Smooth muscle cell (in vitro differentiated cells): Measurements from ENCODE around the gene DNLZ. TPM values are rescaled to one million over a fixed set of nuclear protein-coding genes. Genes with fewer than 3 reads are reported as not detected.

Source experiments
- DNase-seq: peaks from one replicate; lab custom pipeline; 2025; ENCODE audit not compliant: unreplicated experiment; lab: John Stamatoyannopoulos, UW
- H2AFZ ChIP-seq: fragments of 200-600 bp; sonication (generic); 2 replicates; pipeline ENCODE4 v1.6.0; 2016; ENCODE audit warnings: antibody characterized with exemption, low read depth, mild to moderate bottlenecking
- H3F3A ChIP-seq: fragments of 200-600 bp; sonication (generic); 2 replicates; pipeline ENCODE4 v1.6.0; 2017; ENCODE audit warnings: antibody characterized with exemption, low read depth
- H3K27ac ChIP-seq: fragments of 200-600 bp; sonication (generic); 2 replicates; pipeline ENCODE4 v1.5.1; 2016; ENCODE audit warnings: low read depth, mild to moderate bottlenecking
- H3K27me3 ChIP-seq: fragments of 200-600 bp; sonication (generic); 2 replicates; pipeline ENCODE4 v1.6.1; 2016; ENCODE audit warnings: low read depth, mild to moderate bottlenecking
- H3K36me3 ChIP-seq: fragments of 200-600 bp; sonication (generic); 2 replicates; pipeline ENCODE4 v1.5.1; 2016; ENCODE audit warnings: low read depth
- H3K4me1 ChIP-seq: fragments of 200-600 bp; sonication (generic); 2 replicates; pipeline ENCODE4 v1.5.1; 2016; ENCODE audit warnings: low read depth
- H3K4me2 ChIP-seq: fragments of 200-600 bp; sonication (generic); 2 replicates; pipeline ENCODE4 v1.6.0; 2016; ENCODE audit warnings: mild to moderate bottlenecking
- H3K4me3 ChIP-seq: fragments of 200-600 bp; sonication (generic); 2 replicates; pipeline ENCODE4 v1.5.1; 2016; ENCODE audit warnings: mild to moderate bottlenecking
- H3K79me2 ChIP-seq: fragments of 200-600 bp; sonication (generic); 2 replicates; pipeline ENCODE4 v1.6.0; 2016; ENCODE audit warnings: low read depth, mild to moderate bottlenecking
- H3K9ac ChIP-seq: fragments of 200-600 bp; sonication (generic); 2 replicates; pipeline ENCODE4 v1.6.0; 2016; ENCODE audit warnings: low read depth
- H3K9me3 ChIP-seq: fragments of 200-600 bp; sonication (generic); replicated peaks from 2 replicates; pipeline ENCODE4 v1.5.1; 2016; ENCODE audit warnings: low read depth
- H4K20me1 ChIP-seq: fragments of 200-600 bp; sonication (generic); 2 replicates; pipeline ENCODE4 v1.6.0; 2016; ENCODE audit warnings: low read depth
- CTCF ChIP-seq: fragments of 200-600 bp; sonication (generic); IDR thresholded peaks from 2 replicates; pipeline ENCODE4 v1.5.1; 2017; ENCODE audit warnings: borderline replicate concordance, mild to moderate bottlenecking, antibody characterized with exemption; ENCODE audit not compliant: insufficient read depth, poor library complexity, severe bottlenecking
- WGBS: methylation state at CpG from one replicate; pipeline ENCODE4 v1.1.7; 2016; ENCODE audit warnings: low lambda C conversion rate; 5-methylcytosine and 5-hydroxymethylcytosine counted together
- polyA plus RNA-seq: library from polyadenylated mRNA; unstranded; fragments of >200 nt; fragmentation: Nextera tagmentation; extraction: Ambion mirVana; gene quantifications from 2 replicates; pipeline ENCODE4 v1.2.1, GENCODE V29; 2016
- total RNA-seq: library from RNA; depleted of rRNA; stranded (reverse); fragments of >200 nt; gene quantifications from 2 replicates; pipeline ENCODE4 v1.2.3, GENCODE V29; 2014

The DNLZ gene
- total and polyA plus RNA-seq, 2 experiments from 2014 or later = 19.0 to 31.5 TPM

GRCh38 chr9:136387217-136387616, 23.7 kb upstream of the DNLZ start:
- over 99% methylated on average over 15 of the region's 19 CpGs for WGBS
- no peak for TF ChIP-seq CTCF
- no peaks in the 10 kb centered on the region for H3K9me3 ChIP-seq
- H3K4me2 ChIP-seq = no peak overlapping the region
- DNase-seq = no peak
- no peaks in the 10 kb centered on the region for H3K27me3 ChIP-seq
- H3K4me3 ChIP-seq = no peak overlapping the region
- no peaks in the 10 kb centered on the region for H3F3A ChIP-seq
- peaks cover 3% of the 10 kb centered on the region for H3K36me3 ChIP-seq
- H3K9ac ChIP-seq = no peak overlapping the region
- no peak overlapping the region for H3K27ac ChIP-seq
- peaks cover 5% of the 10 kb centered on the region for H4K20me1 ChIP-seq
- no peaks in the 10 kb centered on the region for H3K4me1 ChIP-seq
- H3K79me2 ChIP-seq = no peaks in the 10 kb centered on the region
- no peak overlapping the region for H2AFZ ChIP-seq

DNA sequence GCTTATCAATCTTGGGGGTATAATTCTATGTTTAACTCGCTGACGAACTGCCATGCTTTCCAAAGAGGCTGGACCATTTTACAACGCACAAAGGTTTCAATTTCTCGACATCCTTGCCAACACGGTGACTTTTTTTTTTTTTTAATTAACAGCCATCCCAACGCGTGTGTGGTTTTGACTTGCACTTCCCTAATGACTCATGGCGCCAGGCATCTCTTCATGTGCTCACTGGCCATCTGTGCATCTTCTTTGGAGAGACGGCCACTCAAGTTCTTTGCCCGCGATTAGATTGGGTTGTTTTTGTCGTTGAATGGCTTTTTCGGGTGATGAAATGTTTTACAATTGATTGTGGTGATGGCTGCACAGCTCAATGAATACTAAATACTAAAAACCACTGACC, 22.5 kb upstream of the DNLZ start:
- Histone ChIP-seq H3K4me1 (no peaks in the 10 kb centered on the region), H2AFZ (no peak overlapping the region), H3K4me3 (no peak overlapping the region), H3K27ac (no peak overlapping the region), H3F3A (no peaks in the 10 kb centered on the region), H4K20me1 (peaks cover 5% of the 10 kb centered on the region), H3K79me2 (no peaks in the 10 kb centered on the region), H3K36me3 (no peaks in the 10 kb centered on the region), H3K4me2 (no peak overlapping the region), H3K27me3 (no peaks in the 10 kb centered on the region), H3K9ac (no peak overlapping the region), H3K9me3 (no peaks in the 10 kb centered on the region)
- no peak for DNase-seq
- TF ChIP-seq CTCF = no peak
- WGBS = 89% methylated on average over 13 of the region's 13 CpGs

DNA sequence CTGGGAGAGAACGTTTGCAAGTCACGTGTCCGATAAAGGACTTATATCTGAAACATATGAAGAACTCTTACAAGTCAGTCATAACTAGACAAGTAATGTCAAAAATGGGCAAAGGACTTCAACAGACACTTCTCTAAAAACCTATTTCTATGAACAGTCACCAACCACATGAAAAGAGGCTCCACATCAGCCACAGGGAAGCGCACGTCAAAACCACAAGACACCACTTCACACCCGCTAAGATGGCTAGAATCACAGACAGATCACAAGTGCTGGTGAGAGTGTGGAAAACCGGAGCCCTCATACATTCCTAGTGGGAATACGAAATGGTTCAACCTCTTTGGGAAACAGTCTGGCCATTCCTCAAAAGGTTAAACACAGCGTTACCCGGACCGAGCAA, 21.5 kb upstream of the DNLZ start:
- TF ChIP-seq CTCF = no peak
- H3K4me2 ChIP-seq = no peak overlapping the region
- H4K20me1 ChIP-seq = peaks cover 4% of the 10 kb centered on the region
- no peak overlapping the region for H3K27ac ChIP-seq
- no peak overlapping the region for H2AFZ ChIP-seq
- no peaks in the 10 kb centered on the region for H3K79me2 ChIP-seq
- H3K4me1 ChIP-seq = no peaks in the 10 kb centered on the region
- 93% methylated on average over 11 of the region's 11 CpGs for WGBS
- DNase-seq = no peak
- H3F3A ChIP-seq = no peaks in the 10 kb centered on the region
- H3K27me3 ChIP-seq = no peaks in the 10 kb centered on the region
- H3K36me3 ChIP-seq = no peaks in the 10 kb centered on the region
- H3K4me3 ChIP-seq = no peak overlapping the region
- no peak overlapping the region for H3K9ac ChIP-seq
- no peaks in the 10 kb centered on the region for H3K9me3 ChIP-seq

- no peaks in the 10 kb centered on the region for H3F3A ChIP-seq
- DNase-seq = no peak
- WGBS = over 99% methylated on average over 20 of the region's 20 CpGs
- no peaks in the 10 kb centered on the region for H4K20me1 ChIP-seq
- no peak for TF ChIP-seq CTCF
- no peaks in the 10 kb centered on the region for H3K9me3 ChIP-seq
- no peaks in the 10 kb centered on the region for H3K79me2 ChIP-seq
- H3K27me3 ChIP-seq = no peaks in the 10 kb centered on the region
- no peak overlapping the region for H3K27ac ChIP-seq
- no peak overlapping the region for H2AFZ ChIP-seq
- no peaks in the 10 kb centered on the region for H3K36me3 ChIP-seq
- H3K4me3 ChIP-seq = no peak overlapping the region
- no peak overlapping the region for H3K4me2 ChIP-seq
- no peaks in the 10 kb centered on the region for H3K4me1 ChIP-seq
- H3K9ac ChIP-seq = no peak overlapping the region
Observed at GRCh38 chr9:136383436-136383835, 19.9 kb upstream of the DNLZ start.
